Measurements from ENCODE around the gene ARID1B.

ARID1B gene

GRCh38 chr6:156794546-156795354 lies 17.6 kb downstream of the ARID1B start:
- peak; percentile 34 for DNase-seq

DNA sequence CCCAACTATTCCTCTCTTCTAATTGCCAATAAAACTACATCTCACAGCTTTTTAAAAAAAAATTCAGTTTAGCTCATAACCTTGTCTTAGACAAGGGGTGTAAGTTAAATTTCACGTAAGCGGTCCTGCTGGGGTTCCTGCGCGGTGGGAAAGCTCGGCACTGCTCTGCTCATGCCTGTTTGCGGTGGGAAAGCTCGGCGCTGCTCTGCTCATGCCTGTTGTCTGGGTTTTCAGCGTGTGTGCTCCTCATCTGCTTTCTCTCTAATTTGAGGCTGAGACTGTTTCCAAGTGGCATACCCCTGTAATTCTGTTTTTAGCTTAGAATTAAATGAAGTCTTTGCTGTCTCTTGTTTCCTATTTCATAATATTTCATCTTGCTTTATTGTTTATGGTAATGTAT lies 18.6 kb downstream of the ARID1B start:
- no peak for DNase-seq

- no peak for DNase-seq
Measured at GRCh38 chr6:156796627-156797026, 19.4 kb downstream of the ARID1B start.

DNA sequence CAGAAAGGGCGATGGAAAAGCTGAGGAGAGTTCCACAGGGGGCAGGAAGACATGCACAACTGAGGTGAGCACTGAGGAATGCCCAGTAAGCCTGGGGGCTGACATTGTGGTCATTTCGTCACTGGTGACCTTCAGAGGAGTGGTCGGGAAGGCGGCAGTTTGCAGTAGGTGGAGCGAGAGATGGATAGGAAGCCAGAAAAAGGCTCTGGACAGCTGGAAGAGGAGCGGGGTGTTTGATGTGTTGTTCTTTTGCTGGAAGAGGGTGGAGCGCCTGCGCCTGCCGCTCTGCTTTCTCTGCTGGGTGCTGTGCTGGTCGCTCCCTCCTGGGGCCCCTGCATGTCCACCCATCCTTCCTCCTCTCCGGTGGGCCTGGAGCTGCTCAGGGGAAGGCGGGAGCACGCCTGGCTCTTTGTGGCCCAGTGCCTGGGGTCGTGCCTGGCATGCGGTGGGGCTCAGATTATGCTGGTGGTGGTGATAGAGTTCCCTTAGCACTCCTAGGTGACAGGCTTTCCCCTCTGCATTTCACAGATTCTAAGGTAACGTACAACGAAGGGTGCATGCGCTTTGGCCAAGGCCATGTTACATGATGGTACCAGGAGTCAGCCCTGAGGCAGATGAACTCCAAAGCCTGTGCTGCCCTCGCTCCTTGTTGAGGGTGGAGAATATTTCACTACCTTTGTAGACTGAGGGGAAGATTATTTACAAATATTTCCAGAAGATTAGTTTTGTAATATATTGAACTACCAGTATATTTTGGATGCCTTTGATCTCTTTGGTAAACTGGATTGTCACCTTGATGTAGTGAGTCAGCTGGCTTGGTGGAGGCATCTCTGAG lies 20.9 kb downstream of the ARID1B start:
- no peak for DNase-seq

DNA sequence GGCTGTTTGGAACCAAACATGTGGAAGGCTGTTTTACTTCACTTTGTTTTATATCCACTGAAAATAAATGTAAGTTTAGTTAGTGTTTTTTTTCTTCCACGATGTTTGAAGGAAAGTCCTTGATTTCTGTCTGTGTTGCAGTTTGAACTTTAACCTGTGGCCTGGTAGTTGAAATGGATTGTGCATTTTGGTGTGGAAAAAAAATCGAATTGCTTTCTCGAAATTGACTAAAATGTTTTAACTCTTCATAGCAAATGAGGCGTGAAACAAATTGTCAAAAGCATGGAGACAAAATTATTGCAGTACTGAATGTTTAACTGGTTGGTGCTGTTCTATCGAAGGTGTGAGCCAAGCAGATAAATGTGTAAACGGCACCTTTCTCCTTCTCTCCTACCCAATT lies 24.5 kb downstream of the ARID1B start:
- DNase-seq: no peak

- DNase-seq: no peak
Measured at GRCh38 chr6:156803353-156803752, 26.2 kb downstream of the ARID1B start.

GRCh38 chr6:156804402-156804801 lies 27.2 kb downstream of the ARID1B start:
- DNase-seq: peak; percentile 15

- no peak for DNase-seq
Measured at GRCh38 chr6:156806155-156806554, 29.0 kb downstream of the ARID1B start.

DNA sequence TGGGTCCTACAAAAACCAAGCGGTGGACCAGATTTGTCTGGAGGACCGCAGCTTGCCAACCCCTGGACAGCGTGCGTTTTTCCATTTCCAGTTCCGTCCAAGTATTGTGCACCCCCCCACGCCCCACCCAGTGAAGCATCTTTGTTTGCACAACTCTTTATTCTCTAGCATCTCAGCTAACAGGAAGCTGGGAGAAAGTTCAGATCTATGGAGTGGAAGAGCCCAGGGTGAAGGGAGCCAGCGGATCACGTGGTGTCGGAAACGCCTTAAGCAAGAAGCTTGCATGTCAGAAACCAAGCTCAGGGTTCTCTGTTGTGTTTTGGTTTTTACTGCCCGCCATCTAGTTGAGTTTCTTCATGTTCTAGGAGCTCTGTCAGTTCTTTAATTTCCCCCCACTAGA lies 29.9 kb downstream of the ARID1B start:
- no peak for DNase-seq

DNA sequence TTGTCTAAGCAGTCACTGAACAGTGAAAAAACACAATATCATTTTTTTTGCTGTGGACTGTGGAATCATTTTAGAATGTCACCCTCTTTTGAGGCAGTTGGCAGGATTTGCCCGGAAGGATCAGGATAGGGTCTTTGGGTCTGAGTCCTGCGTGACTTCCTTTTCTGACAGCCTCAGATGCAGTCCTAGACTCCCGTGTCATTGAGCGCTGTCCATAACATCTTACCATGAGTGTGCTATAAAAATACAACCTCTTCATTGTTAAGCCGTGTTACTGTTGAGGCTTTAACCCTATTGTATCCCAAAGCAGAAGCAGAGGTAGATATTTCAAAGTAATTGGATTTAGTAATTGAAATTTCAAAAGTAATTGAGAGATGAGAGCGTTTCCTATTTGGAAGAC lies 30.6 kb downstream of the ARID1B start:
- no peak for DNase-seq

- DNase-seq: no peak
Measured at GRCh38 chr6:156808287-156808686, 31.1 kb downstream of the ARID1B start.

DNA sequence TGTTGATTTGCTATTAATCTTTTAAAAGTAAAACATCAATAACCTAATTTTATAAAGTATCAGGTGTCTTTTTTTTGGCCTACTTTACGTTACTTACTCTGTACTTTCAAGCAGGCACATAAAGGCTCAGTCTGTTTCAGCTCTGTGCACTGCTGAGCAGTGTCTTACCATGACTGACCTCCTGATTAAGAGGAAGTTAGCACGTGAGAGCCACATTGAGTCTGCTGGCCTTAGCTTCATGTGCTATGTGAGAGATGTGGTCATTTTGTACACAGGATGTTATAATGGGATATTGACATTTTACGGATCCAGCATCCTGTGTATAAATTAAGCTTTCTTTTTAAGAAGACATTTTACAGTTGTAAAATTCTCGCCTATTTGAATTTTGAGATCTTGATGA lies 31.9 kb downstream of the ARID1B start:
- DNase-seq: no peak

- no peak for DNase-seq
Measured at GRCh38 chr6:156809446-156810178, 32.4 kb downstream of the ARID1B start.

DNA sequence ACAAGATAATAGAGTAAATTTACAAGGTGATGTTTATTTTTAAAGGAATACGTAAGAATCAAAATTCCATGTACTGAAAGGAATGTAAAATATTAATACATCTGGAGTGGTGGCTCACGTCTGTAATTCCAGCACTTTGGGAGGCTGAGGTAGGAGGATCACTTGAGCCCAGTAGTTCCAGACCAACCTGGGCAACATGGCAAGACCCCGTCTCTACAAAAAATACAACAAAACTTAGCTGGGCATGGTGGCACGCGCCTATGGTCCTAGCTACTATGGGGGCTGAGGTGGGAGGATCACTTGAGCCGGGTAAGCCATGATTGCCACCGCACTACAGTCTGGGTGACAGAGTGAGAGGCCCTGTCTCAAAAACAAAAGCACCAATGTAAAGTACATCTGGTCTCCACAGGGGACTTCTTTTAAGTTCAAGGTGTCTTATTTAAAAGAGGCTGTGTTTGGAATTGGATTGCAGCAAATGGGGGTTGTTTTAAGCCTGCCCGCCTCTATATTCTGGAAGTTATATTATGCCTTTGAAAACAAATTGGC lies 36.9 kb downstream of the ARID1B start:
- no peak for DNase-seq

- no peak for DNase-seq
Measured at GRCh38 chr6:156816505-156816904, 39.3 kb downstream of the ARID1B start.

GRCh38 chr6:156820089-156820798 lies 43.1 kb downstream of the ARID1B start:
- DNase-seq: no peak

DNA sequence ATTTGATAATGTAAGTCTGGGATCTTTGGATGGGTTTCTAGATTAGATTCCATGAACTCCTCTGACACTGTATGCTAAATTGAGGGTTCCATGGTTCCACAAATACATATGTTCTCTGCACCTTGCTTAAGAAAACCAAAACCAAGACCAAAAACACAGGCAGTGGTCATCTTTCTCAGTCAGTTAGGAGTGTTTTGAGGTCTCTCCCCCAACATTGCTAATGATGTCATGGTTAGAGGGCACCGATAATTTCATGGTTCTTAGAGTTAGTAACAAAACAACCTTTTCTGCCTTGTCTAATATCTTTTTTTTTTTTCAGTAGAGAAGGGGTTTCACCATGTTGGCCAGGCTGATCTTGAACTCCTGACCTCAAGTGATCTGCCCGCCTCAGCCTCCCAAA lies 44.5 kb downstream of the ARID1B start:
- no peak for DNase-seq

- DNase-seq: no peak
Measured at GRCh38 chr6:156822747-156823206, 45.6 kb downstream of the ARID1B start.

- no peak for DNase-seq
Measured at GRCh38 chr6:156824142-156824541, 47.0 kb downstream of the ARID1B start.

GRCh38 chr6:156825475-156825874 lies 48.3 kb downstream of the ARID1B start:
- no peak for DNase-seq

GRCh38 chr6:156826290-156826955 lies 49.2 kb downstream of the ARID1B start:
- DNase-seq: no peak

- DNase-seq: no peak
Measured at GRCh38 chr6:156827382-156827781, 50.2 kb downstream of the ARID1B start.
